Measurements from ENCODE around the gene UBXN11.
A peak's percentile ranks its signal among the peaks of the same experiment; 100 is the strongest.

The UBXN11 gene

GRCh38 chr1:26263212-26263611 is 43.2 kb downstream of the UBXN11 start:
- DNase-seq = no peak

- no peak for DNase-seq
Observed at GRCh38 chr1:26259578-26259977, 46.9 kb downstream of the UBXN11 start.

- no peak for DNase-seq
Observed at GRCh38 chr1:26259005-26259404, 47.4 kb downstream of the UBXN11 start.

- DNase-seq = no peak
Observed at GRCh38 chr1:26257222-26257621, 49.2 kb downstream of the UBXN11 start.

GRCh38 chr1:26254404-26254803 is 52.0 kb downstream of the UBXN11 start:
- DNase-seq = no peak

- no peak for DNase-seq
Observed at GRCh38 chr1:26252718-26253117, 53.7 kb downstream of the UBXN11 start.

GRCh38 chr1:26239936-26240335 is 66.5 kb downstream of the UBXN11 start:
- DNase-seq = no peak

GRCh38 chr1:26237230-26237966 is 69.0 kb downstream of the UBXN11 start:
- no peak for DNase-seq

GRCh38 chr1:26234644-26235370 is 71.6 kb downstream of the UBXN11 start:
- DNase-seq = peak; percentile 11

- DNase-seq = peak; percentile 99
Observed at GRCh38 chr1:26233903-26234643, 72.4 kb downstream of the UBXN11 start, which contains the start of gene CEP85. Gene CEP85 (plus strand): TSS chr1:26234200. CDS start chr1:26239784, 5,584 bp downstream.
